ENCODE data around the gene POU3F2.

DNA sequence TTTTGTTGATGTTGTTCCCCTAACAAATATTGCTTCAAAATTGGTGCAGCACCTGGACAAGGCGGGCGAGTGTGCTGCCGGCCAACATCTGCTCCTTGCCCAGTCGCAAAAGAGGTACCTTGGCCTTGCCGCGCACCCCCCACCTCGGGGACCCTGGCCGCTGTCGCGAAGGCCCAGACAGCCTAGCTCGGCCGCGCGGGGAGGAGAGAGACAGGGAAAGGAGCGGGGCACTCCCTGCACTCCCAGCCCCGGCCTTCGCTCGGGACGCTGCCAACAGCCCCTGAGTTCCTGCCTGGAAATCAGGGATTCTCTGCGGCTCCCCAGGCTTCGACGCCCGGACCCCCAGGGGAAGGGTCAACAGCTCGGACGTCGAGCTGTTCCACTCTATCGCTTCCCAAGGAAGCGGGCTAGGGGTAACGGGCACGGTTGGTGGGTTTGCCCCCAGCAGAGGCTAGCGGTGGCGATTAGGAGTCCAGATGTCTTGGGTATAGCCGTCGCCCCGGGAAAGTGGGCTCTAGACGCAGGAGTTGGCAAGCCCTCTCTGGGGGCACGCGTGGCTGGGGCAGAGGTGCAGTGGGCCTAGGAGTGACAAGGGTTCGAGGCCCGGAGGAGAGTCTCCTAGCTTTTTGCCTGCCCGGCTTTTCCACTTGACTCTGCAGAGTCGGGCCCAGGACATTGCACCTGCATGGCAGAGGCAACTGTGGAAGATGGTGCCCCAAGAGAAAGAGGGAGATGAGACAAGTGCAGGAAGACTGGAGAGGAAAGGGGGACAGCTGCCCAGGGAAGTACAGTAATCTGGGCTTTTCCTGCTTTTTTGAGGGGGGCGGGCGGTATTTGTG lies 8.2 kb downstream of the POU3F2 start:
- TF ChIP-seq, protein P1, sequence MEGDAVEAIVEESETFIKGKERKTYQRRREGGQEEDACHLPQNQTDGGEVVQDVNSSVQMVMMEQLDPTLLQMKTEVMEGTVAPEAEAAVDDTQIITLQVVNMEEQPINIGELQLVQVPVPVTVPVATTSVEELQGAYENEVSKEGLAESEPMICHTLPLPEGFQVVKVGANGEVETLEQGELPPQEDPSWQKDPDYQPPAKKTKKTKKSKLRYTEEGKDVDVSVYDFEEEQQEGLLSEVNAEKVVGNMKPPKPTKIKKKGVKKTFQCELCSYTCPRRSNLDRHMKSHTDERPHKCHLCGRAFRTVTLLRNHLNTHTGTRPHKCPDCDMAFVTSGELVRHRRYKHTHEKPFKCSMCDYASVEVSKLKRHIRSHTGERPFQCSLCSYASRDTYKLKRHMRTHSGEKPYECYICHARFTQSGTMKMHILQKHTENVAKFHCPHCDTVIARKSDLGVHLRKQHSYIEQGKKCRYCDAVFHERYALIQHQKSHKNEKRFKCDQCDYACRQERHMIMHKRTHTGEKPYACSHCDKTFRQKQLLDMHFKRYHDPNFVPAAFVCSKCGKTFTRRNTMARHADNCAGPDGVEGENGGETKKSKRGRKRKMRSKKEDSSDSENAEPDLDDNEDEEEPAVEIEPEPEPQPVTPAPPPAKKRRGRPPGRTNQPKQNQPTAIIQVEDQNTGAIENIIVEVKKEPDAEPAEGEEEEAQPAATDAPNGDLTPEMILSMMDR (conservative IDR thresholded peaks at IDR 0.05; ENCODE audit: low read length): no peak
- no peak for TF ChIP-seq EZH2phosphoT487 (IDR thresholded peaks at IDR 0.05; ENCODE audit: borderline replicate concordance)

Measured in Loucy (cell line).